Natural killer cell treated with Interleukin-12 subunit alpha and Interleukin-12 subunit beta and Interleukin-15 and Interleukin-18, amount 100 ng/mL, for 72 hours (primary cell): ENCODE data around the gene GMEB1. TPM values are rescaled to one million over a fixed set of nuclear protein-coding genes. Genes with fewer than 3 reads are reported as not detected.
"Not testable (repeated sequence)": the region's sequence is repeated elsewhere in the genome, so short reads cannot be mapped to it uniquely, and the experiment has no call there.

ENCODE experiments used
- ATAC-seq, 2 donors: fragments of 150-1000 bp; cut with Tn5 transposase in 1 of 2; sonication (Bioruptor Pico), chemical (Tn5 transposase) in 1 of 2; 2 replicates each; pipeline ENCODE4 v1.10.0; 2021
- DNase-seq: peaks from one replicate; pipeline ENCODE4 v3.0.0; 2022; ENCODE audit warnings: low spot score
- H3K27ac Mint-ChIP-seq, 2 donors: 1 replicate in 1 of 2; 2 replicates in 1 of 2; pipeline ENCODE4 v1.8.0; 2022; ENCODE audit warnings: mixed read lengths in 2 of 2, mild to moderate bottlenecking in 1 of 2, moderate library complexity in 1 of 2
- H3K27me3 Mint-ChIP-seq, 2 donors: 1 replicate in 1 of 2; 2 replicates in 1 of 2; pipeline ENCODE4 v1.8.0; 2022; ENCODE audit warnings: mixed read lengths in 2 of 2
- H3K36me3 Mint-ChIP-seq: one replicate; pipeline ENCODE4 v1.8.0; 2022; ENCODE audit warnings: mixed read lengths
- H3K4me1 Mint-ChIP-seq, 2 donors: 1 replicate in 1 of 2; 2 replicates in 1 of 2; pipeline ENCODE4 v1.8.0; 2022; ENCODE audit warnings: low read depth in 2 of 2, mixed read lengths in 2 of 2, mild to moderate bottlenecking in 1 of 2
- H3K4me3 Mint-ChIP-seq: one replicate; pipeline ENCODE4 v1.8.0; 2022; ENCODE audit warnings: mixed read lengths
- H3K9me3 Mint-ChIP-seq: 2 replicates; pipeline ENCODE4 v1.8.0; 2022; ENCODE audit warnings: mixed read lengths
- total RNA-seq, 2 donors: library from RNA; stranded (reverse); gene quantifications; one replicate each; pipeline ENCODE4 v1.2.3, GENCODE V29; 2022

GMEB1 gene
- total RNA-seq, 2 donors from 2014 or later: 29.5 to 38.9 TPM

- peak overlapping the region in 1 of 2 donors; percentile 57 for H3K27ac Mint-ChIP-seq
- peaks cover 26 to 40% of the 10 kb centered on the region in 2 donors for H3K4me1 Mint-ChIP-seq
- DNase-seq: no peak
- H3K27me3 Mint-ChIP-seq: no peaks in the 10 kb centered on the region
- H3K36me3 Mint-ChIP-seq: peaks cover 22% of the 10 kb centered on the region
- H3K9me3 Mint-ChIP-seq: no peaks in the 10 kb centered on the region
- no peak overlapping the region for H3K4me3 Mint-ChIP-seq
- ATAC-seq: no peak
These were observed 81.7 kb downstream of the GMEB1 start for GRCh38 chr1:28750330-28750729.

GRCh38 chr1:28750771-28751294 is 82.2 kb downstream of the GMEB1 start:
- not testable (repeated sequence) for H3K27me3 Mint-ChIP-seq, H3K27ac Mint-ChIP-seq, DNase-seq, ATAC-seq, H3K9me3 Mint-ChIP-seq, H3K4me3 Mint-ChIP-seq
- Mint-ChIP-seq H3K36me3 (peaks cover 22% of the 10 kb centered on the region), H3K4me1 (peaks cover 26 to 40% of the 10 kb centered on the region in 2 donors)

- DNase-seq (no peak), ATAC-seq (no peak)
- Mint-ChIP-seq H3K4me1 (peaks cover 22 to 35% of the 10 kb centered on the region in 2 donors), H3K27me3 (no peaks in the 10 kb centered on the region), H3K9me3 (no peaks in the 10 kb centered on the region), H3K4me3 (no peak overlapping the region), H3K36me3 (peaks cover 16% of the 10 kb centered on the region), H3K27ac (no peak overlapping the region)
These were observed 82.9 kb downstream of the GMEB1 start for GRCh38 chr1:28751315-28752060.

GRCh38 chr1:28755701-28756100 is 87.1 kb downstream of the GMEB1 start:
- peaks cover 23 to 30% of the 10 kb centered on the region in 2 donors for H3K4me1 Mint-ChIP-seq
- no peak for DNase-seq
- H3K27ac Mint-ChIP-seq: no peak overlapping the region
- no peak overlapping the region for H3K4me3 Mint-ChIP-seq
- H3K36me3 Mint-ChIP-seq: peaks cover 22% of the 10 kb centered on the region
- no peaks in the 10 kb centered on the region for H3K9me3 Mint-ChIP-seq
- H3K27me3 Mint-ChIP-seq: no peaks in the 10 kb centered on the region
- no peak for ATAC-seq

GRCh38 chr1:28756846-28757245 is 88.3 kb downstream of the GMEB1 start:
- ATAC-seq: no peak

GRCh38 chr1:28758420-28758819 is 89.8 kb downstream of the GMEB1 start:
- H3K9me3 Mint-ChIP-seq: no peaks in the 10 kb centered on the region
- peaks cover 14% of the 10 kb centered on the region for H3K36me3 Mint-ChIP-seq
- peak overlapping the region in 1 of 2 donors; percentile 58 for H3K27ac Mint-ChIP-seq
- ATAC-seq (no peak), DNase-seq (no peak)
- H3K4me1 Mint-ChIP-seq: peaks cover 18 to 26% of the 10 kb centered on the region in 2 donors
- H3K4me3 Mint-ChIP-seq: no peak overlapping the region
- no peaks in the 10 kb centered on the region for H3K27me3 Mint-ChIP-seq

More at GRCh38 chr1:28756846-28757245, 88.3 kb downstream of the GMEB1 start:
- no peak overlapping the region for H3K27ac Mint-ChIP-seq
- H3K4me3 Mint-ChIP-seq: no peak overlapping the region
- H3K27me3 Mint-ChIP-seq: no peaks in the 10 kb centered on the region
- H3K9me3 Mint-ChIP-seq: no peaks in the 10 kb centered on the region
- H3K4me1 Mint-ChIP-seq: peaks cover 20 to 29% of the 10 kb centered on the region in 2 donors
- peaks cover 18% of the 10 kb centered on the region for H3K36me3 Mint-ChIP-seq
- no peak for DNase-seq

- peaks cover 11% of the 10 kb centered on the region for H3K36me3 Mint-ChIP-seq
- H3K4me3 Mint-ChIP-seq: no peak overlapping the region
- H3K27me3 Mint-ChIP-seq: no peaks in the 10 kb centered on the region
- H3K4me1 Mint-ChIP-seq: peaks cover 16 to 18% of the 10 kb centered on the region in 2 donors
- H3K9me3 Mint-ChIP-seq: no peaks in the 10 kb centered on the region
- ATAC-seq (no peak), DNase-seq (no peak)
- no peak overlapping the region for H3K27ac Mint-ChIP-seq
These were observed 90.7 kb downstream of the GMEB1 start for GRCh38 chr1:28759257-28759656.

- H3K4me1 Mint-ChIP-seq: peaks cover 24 to 28% of the 10 kb centered on the region in 2 donors
- H3K27ac Mint-ChIP-seq: no peak overlapping the region
These were observed 92.6 kb downstream of the GMEB1 start for GRCh38 chr1:28761189-28761588.

GRCh38 chr1:28766532-28767183 is 98.1 kb downstream of the GMEB1 start:
- peak overlapping the region in 1 of 2 donors; percentile 81 for H3K27ac Mint-ChIP-seq
- H3K27me3 Mint-ChIP-seq: no peaks in the 10 kb centered on the region
- H3K36me3 Mint-ChIP-seq: peaks cover 8% of the 10 kb centered on the region
- DNase-seq (no peak), ATAC-seq (no peak)
- no peaks in the 10 kb centered on the region for H3K9me3 Mint-ChIP-seq
- peaks cover 13 to 14% of the 10 kb centered on the region in 2 donors for H3K4me1 Mint-ChIP-seq
- H3K4me3 Mint-ChIP-seq: no peak overlapping the region

More at GRCh38 chr1:28761189-28761588, 92.6 kb downstream of the GMEB1 start:
- ATAC-seq (no peak), DNase-seq (no peak)
- H3K9me3 Mint-ChIP-seq: no peaks in the 10 kb centered on the region
- no peak overlapping the region for H3K4me3 Mint-ChIP-seq
- H3K27me3 Mint-ChIP-seq: no peaks in the 10 kb centered on the region
- peaks cover 11% of the 10 kb centered on the region for H3K36me3 Mint-ChIP-seq

Other genes starting within 250 kb of the GMEB1 start
- 100 to 1,000 TPM in 1 of 2 donors, 10 to 100 TPM in 1; 57.1 to 153 TPM for gene RCC1, start 162.7 kb upstream of the GMEB1 start, total RNA-seq
- gene TRNAU1AP, start 115.7 kb upstream of the GMEB1 start, total RNA-seq: 10 to 100 TPM; 43.1 to 44.3 TPM
- gene RAB42, start 76.5 kb upstream of the GMEB1 start, total RNA-seq: not detected
- gene TAF12, start 25.7 kb upstream of the GMEB1 start, total RNA-seq: 10 to 100 TPM; 22.0 to 32.0 TPM
- not detected for gene RNU11, start 20.2 kb upstream of the GMEB1 start, total RNA-seq
- 10 to 100 TPM; 78.7 to 84.7 TPM for gene YTHDF2, start 68.2 kb downstream of the GMEB1 start, total RNA-seq
- gene OPRD1, start 143.4 kb downstream of the GMEB1 start, total RNA-seq: not detected
- gene EPB41, start 245.8 kb downstream of the GMEB1 start, total RNA-seq: 10 to 100 TPM; 50.7 to 60.5 TPM